SK-N-SH (cell line): ENCODE data around the gene ATL2. TPM values are rescaled to one million over a fixed set of nuclear protein-coding genes. Genes with fewer than 3 reads are reported as not detected.

Source experiments
- CTCF ChIA-PET: fragments of 300-600, 350-600 bp; formaldehyde crosslinking; extraction: SDS; loops from one replicate; lab custom pipeline; 2021; lab: Yijun Ruan, JAX
- POLR2A ChIA-PET: fragments of 350-600 bp; sonication (Branson Sonifier 250); formaldehyde crosslinking; extraction: SDS; loops from one replicate; lab custom pipeline; 2020; ENCODE audit warnings: antibody characterized with exemption, inconsistent platforms; lab: Yijun Ruan, JAX
- DNase-seq: peaks from one replicate; pipeline ENCODE4 v3.0.0; 2012
- H2AFZ ChIP-seq: fragments of 200-600 bp; sonication (generic); 2 replicates; pipeline ENCODE4 v1.8.1; 2016; ENCODE audit warnings: antibody characterized with exemption, mild to moderate bottlenecking, low read depth
- H3F3A ChIP-seq: fragments of 200-600 bp; sonication (generic); replicated peaks from 2 replicates; pipeline ENCODE3; 2016; ENCODE audit warnings: antibody characterized with exemption, mild to moderate bottlenecking; ENCODE audit not compliant: insufficient read depth
- H3K27ac ChIP-seq, 2 experiments: fragments of 200-500 bp in 1 of 2; fragments of 200-600 bp in 1 of 2; sonication (Bioruptor generic) in 1 of 2; sonication (generic), shearing (Covaris generic) in 1 of 2; 2 replicates each; pipeline versions ENCODE4 v1.5.1 to v1.6.1; 2014 to 2016; ENCODE audit warnings: low read depth in 2 of 2, inconsistent platforms in 1 of 2, low read length in 1 of 2, mild to moderate bottlenecking in 1 of 2, mixed read lengths in 1 of 2
- H3K27me3 ChIP-seq: fragments of 200-600 bp; sonication (generic), shearing (Covaris generic); 2 replicates; pipeline ENCODE4 v1.6.1; 2016; ENCODE audit warnings: mixed run types; ENCODE audit not compliant: insufficient read depth
- H3K36me3 ChIP-seq, 2 experiments: fragments of 200-500 bp in 1 of 2; fragments of 200-600 bp in 1 of 2; sonication (Bioruptor generic) in 1 of 2; sonication (generic) in 1 of 2; replicated peaks in 1 of 2; 2 replicates each; pipeline versions ENCODE3 to v1.5.1; 2014 to 2016; ENCODE audit warnings: low read length in 1 of 2, mild to moderate bottlenecking in 1 of 2; ENCODE audit not compliant: insufficient read depth in 2 of 2, control insufficient read depth in 1 of 2
- H3K4me1 ChIP-seq, 2 experiments: fragments of 200-500 bp in 1 of 2; fragments of 200-600 bp in 1 of 2; sonication (Bioruptor generic) in 1 of 2; sonication (generic), shearing (Covaris generic) in 1 of 2; 2 replicates each; pipeline versions ENCODE4 v1.5.1 to v1.6.1; 2014 to 2016; ENCODE audit warnings: low read depth in 1 of 2, low read length in 1 of 2, mixed run types in 1 of 2; ENCODE audit not compliant: insufficient read depth in 2 of 2, control insufficient read depth in 1 of 2
- H3K4me2 ChIP-seq: fragments of 200-600 bp; sonication (generic), shearing (Covaris generic); 2 replicates; pipeline ENCODE4 v1.6.1; 2017; ENCODE audit warnings: mixed run types
- H3K4me3 ChIP-seq, 2 experiments: fragments of 200-500 bp in 1 of 2; fragments of 200-600 bp in 1 of 2; sonication (Bioruptor generic) in 1 of 2; sonication (generic), shearing (Covaris generic) in 1 of 2; 2 replicates each; pipeline versions ENCODE4 v1.5.1 to v1.8.1; 2014 to 2016; ENCODE audit warnings: low read depth in 2 of 2, inconsistent platforms in 1 of 2, low read length in 1 of 2, mild to moderate bottlenecking in 1 of 2, mixed read lengths in 1 of 2, moderate library complexity in 1 of 2
- H3K79me2 ChIP-seq: fragments of 200-600 bp; sonication (generic); 2 replicates; pipeline ENCODE4 v1.8.1; 2017; ENCODE audit warnings: mild to moderate bottlenecking; ENCODE audit not compliant: insufficient read depth
- H3K9ac ChIP-seq: fragments of 200-600 bp; sonication (generic); 2 replicates; pipeline ENCODE4 v1.6.1; 2017; ENCODE audit warnings: mixed run types
- H3K9me2 ChIP-seq: fragments of 200-600 bp; sonication (generic); 2 replicates; pipeline ENCODE4 v1.6.1; 2017; ENCODE audit warnings: mixed run types
- H3K9me3 ChIP-seq: fragments of 200-600 bp; sonication (generic); 2 replicates; pipeline ENCODE4 v1.6.1; 2017; ENCODE audit warnings: mixed run types, mild to moderate bottlenecking, moderate library complexity
- H4K20me1 ChIP-seq: fragments of 200-600 bp; sonication (generic); 2 replicates; pipeline ENCODE4 v1.6.1; 2017; ENCODE audit warnings: mild to moderate bottlenecking, mixed run types; ENCODE audit not compliant: insufficient read depth
- CTCF ChIP-seq: fragments of 200-600 bp; sonication (generic); IDR thresholded peaks from 2 replicates; pipeline ENCODE4 v1.6.1; 2017; ENCODE audit warnings: antibody characterized with exemption, mild to moderate bottlenecking, moderate library complexity
- GATA2 ChIP-seq: sonication (generic); formaldehyde crosslinking; IDR thresholded peaks from 2 replicates; pipeline ENCODE4 v1.5.0; 2020; ENCODE audit warnings: mild to moderate bottlenecking, missing genetic modification reagents
- IRF3 ChIP-seq: fragments of 150-350 bp; IDR thresholded peaks from 2 replicates; pipeline ENCODE4 v1.6.1; 2016; ENCODE audit warnings: mild to moderate bottlenecking, low read depth, low read length
- NFIC ChIP-seq: IDR thresholded peaks from 2 replicates; pipeline ENCODE4 v1.4.0; 2012; ENCODE audit warnings: borderline replicate concordance
- NRF1 ChIP-seq: IDR thresholded peaks from 2 replicates; pipeline ENCODE4 v1.6.1; 2012; ENCODE audit warnings: low read depth, mild to moderate bottlenecking, low read length
- REST ChIP-seq: IDR thresholded peaks from 2 replicates; pipeline ENCODE4 v1.6.1; 2012; ENCODE audit warnings: mild to moderate bottlenecking, low read depth, low read length, moderate library complexity
- RXRA ChIP-seq: IDR thresholded peaks from 2 replicates; pipeline ENCODE4 v1.4.0; 2012; ENCODE audit warnings: low read depth, mild to moderate bottlenecking, borderline replicate concordance
- SMC3 ChIP-seq: IDR thresholded peaks from 2 replicates; pipeline ENCODE4 v1.6.1; 2012; ENCODE audit warnings: low read depth, low read length, improper control_type of control experiment
- TCF12 ChIP-seq: IDR thresholded peaks from 2 replicates; pipeline ENCODE4 v1.4.0; 2012
- USF2 ChIP-seq: fragments of 150-350 bp; IDR thresholded peaks from 2 replicates; pipeline ENCODE4 v1.6.1; 2017; ENCODE audit warnings: antibody characterized with exemption, low read length, low read depth, borderline replicate concordance
- ZBTB33 ChIP-seq: IDR thresholded peaks from 2 replicates; pipeline ENCODE4 v1.4.0; 2012; ENCODE audit warnings: low read depth, borderline replicate concordance
- WGBS: methylation state at CpG from one replicate; pipeline ENCODE4 v1.1.6; 2017; ENCODE audit warnings: low lambda C conversion rate; 5-methylcytosine and 5-hydroxymethylcytosine counted together
- polyA plus RNA-seq, 3 experiments: library from polyadenylated mRNA; depleted of rRNA; stranded (reverse); fragments of >200 nt; gene quantifications; 2 replicates each; pipeline ENCODE4 v1.2.3, GENCODE V29; 2012

The ATL2 gene
- polyA plus RNA-seq, 1 of the 3 experiments (the other 2 are of a cell fraction) = 55.8 TPM

- no peaks in the 10 kb centered on the region for H3K9me3 ChIP-seq
- peak overlapping the region; percentile 91 for H3K4me2 ChIP-seq
- H3K4me1 ChIP-seq = peaks cover 14 to 16% of the 10 kb centered on the region in 2 experiments; a peak in 3 of 4 replicates
- peak overlapping the region in 1 of 2 experiments; percentile 91; a peak in 1 of 4 replicates for H3K4me3 ChIP-seq
- ChIA-PET CTCF (interaction anchor here (0.6 to 4.0 kb wide), 14 partner anchors 9 to 373 kb away, joined by 3 to 55 read pairs (median 5); no protein-coding TSS in a partner anchor), POLR2A (no interaction called here)
- TF ChIP-seq REST = no peak
- no peak for TF ChIP-seq NFIC
- no peak for TF ChIP-seq GATA2 (CRISPR knock-in tag)
- no peak for TF ChIP-seq SMC3
- TF ChIP-seq CTCF = no peak
- TF ChIP-seq ZBTB33 = no peak
- TF ChIP-seq TCF12 = no peak
- no peak for TF ChIP-seq RXRA
- TF ChIP-seq IRF3 = no peak
- no peak for TF ChIP-seq NRF1
- no peak for TF ChIP-seq USF2
- H4K20me1 ChIP-seq = peaks cover 47% of the 10 kb centered on the region
- H3K79me2 ChIP-seq = peaks cover 66% of the 10 kb centered on the region
- DNase-seq = no peak
- H3K36me3 ChIP-seq = no peaks in the 10 kb centered on the region
- no peaks in the 10 kb centered on the region for H3K9me2 ChIP-seq
- no peak overlapping the region for H2AFZ ChIP-seq
- WGBS = 92% methylated on average over 2 of the region's 2 CpGs
- H3K27ac ChIP-seq = no peak overlapping the region
- H3K9ac ChIP-seq = peak overlapping the region; percentile 88; the same call in 1 of the 2 replicates
- no peaks in the 10 kb centered on the region for H3K27me3 ChIP-seq
- H3F3A ChIP-seq = peaks cover 3% of the 10 kb centered on the region
Observed at GRCh38 chr2:38374984-38375383, 2.1 kb downstream of the ATL2 start.
